ENCODE measurements around the gene QKI.

Gene QKI

DNA sequence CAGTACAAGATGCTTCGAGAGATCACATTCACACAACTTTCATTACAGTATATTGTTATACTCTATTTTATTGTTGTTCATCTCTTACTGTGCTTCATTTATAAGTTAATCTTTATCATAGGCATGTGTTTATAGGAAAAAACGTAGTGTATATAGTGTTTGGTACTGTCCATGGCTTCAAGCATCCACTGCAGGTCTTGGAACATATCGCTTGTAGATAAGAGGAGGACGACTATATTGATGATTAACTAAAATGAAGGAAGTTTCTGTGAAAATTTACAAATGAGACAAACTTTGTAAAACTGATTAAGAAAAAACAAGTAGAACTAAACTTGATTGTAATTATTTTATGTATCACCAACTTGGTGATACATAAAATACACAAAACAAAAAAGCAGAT lies 98.5 kb downstream of the QKI start:
- TF ChIP-seq CTCF (IDR thresholded peaks at IDR 0.05; ENCODE audit: borderline replicate concordance, insufficient read depth, low read depth, low read length): no peak
- no peak overlapping the region for H3K4me3 ChIP-seq (ENCODE audit: low read depth, low read length)

DNA sequence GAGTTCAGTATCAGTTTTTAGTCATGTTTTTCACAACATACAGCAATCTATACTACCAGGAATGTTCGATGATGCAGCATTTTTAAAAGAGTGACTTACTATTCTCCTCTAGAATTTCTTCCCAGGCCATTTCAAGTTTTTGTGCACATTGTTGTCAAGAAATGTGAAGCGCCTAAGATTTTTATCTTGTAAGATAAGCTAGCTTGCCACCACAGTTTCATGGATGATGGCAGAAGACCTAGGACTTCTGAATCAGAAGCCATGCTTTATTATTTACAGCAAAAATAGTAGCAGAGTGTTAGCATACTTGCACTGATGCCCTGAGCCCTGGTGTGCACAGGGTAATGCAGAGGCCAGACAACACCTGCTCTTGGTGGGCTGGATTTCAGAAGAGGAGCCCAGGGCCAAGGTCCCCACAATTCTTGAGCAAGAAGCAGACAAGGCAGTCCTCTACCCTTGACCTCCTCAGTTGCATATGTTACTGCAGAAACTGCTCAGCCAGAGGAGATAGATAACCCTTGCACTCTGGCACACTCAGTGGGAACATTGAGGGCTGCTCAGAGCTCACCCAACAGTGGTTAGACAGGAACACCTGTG lies 99.2 kb downstream of the QKI start:
- TF ChIP-seq CTCF (IDR thresholded peaks at IDR 0.05; ENCODE audit: borderline replicate concordance, insufficient read depth, low read depth, low read length): no peak
- no peak overlapping the region for H3K4me3 ChIP-seq (ENCODE audit: low read depth, low read length)

DNA sequence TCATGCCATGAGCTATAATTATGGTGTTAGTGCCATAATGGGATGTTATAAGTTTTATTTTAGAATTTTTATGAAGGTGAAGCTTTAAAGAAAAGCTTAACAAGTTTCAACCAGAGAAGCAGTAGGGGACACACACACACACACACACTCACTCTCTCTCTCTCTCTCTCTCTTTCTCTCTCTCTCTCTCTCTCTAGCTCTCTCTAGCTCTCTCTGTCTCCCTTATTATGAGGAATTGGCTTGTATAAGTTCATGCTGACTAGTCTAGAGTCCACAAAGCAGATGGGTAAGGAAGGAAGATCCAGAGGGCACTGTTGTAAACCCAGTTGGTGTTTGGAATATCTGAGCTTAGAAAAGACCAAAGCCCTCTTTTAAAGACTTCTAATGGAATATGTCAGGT lies 102.4 kb downstream of the QKI start:
- H3K4me3 ChIP-seq (ENCODE audit: low read depth, low read length): no peak overlapping the region
- TF ChIP-seq CTCF (IDR thresholded peaks at IDR 0.05; ENCODE audit: borderline replicate concordance, insufficient read depth, low read depth, low read length): no peak

DNA sequence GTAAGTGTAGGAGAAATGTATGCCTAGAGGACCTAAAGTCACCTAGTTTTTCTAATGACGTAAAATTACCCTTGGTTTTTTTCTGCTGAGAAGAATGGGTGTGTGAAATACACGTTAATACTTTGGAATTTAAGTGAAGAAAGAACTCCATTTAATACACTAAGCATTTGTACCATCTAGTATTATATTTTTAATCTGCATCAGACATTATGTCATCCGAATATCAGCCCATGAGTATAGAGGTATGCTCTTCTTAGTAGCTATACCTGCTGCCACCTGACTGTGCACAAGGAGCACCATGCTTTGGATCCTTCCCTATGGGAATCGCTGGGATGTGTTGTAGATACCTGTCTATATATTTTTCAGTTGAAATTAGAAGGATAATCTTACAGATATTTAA lies 106.4 kb downstream of the QKI start:
- no peak overlapping the region for H3K4me3 ChIP-seq (ENCODE audit: low read depth, low read length)
- TF ChIP-seq CTCF (IDR thresholded peaks at IDR 0.05; ENCODE audit: borderline replicate concordance, insufficient read depth, low read depth, low read length): no peak

- no peak for TF ChIP-seq CTCF (IDR thresholded peaks at IDR 0.05; ENCODE audit: borderline replicate concordance, insufficient read depth, low read depth, low read length)
- no peak overlapping the region for H3K4me3 ChIP-seq (ENCODE audit: low read depth, low read length)
Observed at GRCh38 chr6:163522033-163522432, 107.5 kb downstream of the QKI start.

- no peak overlapping the region for H3K4me3 ChIP-seq (ENCODE audit: low read depth, low read length)
- TF ChIP-seq CTCF (IDR thresholded peaks at IDR 0.05; ENCODE audit: borderline replicate concordance, insufficient read depth, low read depth, low read length): no peak
Observed at GRCh38 chr6:163525926-163526325, 111.4 kb downstream of the QKI start.

DNA sequence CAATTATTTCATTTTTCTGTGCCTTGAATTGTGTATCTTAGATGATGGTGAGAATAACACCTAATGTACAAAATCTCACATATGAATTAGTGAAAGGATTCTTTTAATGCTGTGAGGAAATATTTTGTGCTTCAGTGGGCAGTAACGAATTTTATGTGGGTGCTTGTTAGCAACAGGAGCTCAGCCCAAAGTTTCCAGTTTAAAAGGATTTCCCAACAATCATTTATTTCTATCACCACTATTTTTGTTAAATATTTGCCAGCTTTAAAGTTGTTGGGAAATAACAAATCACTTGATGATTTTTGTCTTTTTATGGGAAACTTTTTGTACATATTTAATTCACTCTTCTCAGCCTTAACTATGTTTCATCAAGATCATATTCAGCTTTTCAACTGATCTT lies 111.8 kb downstream of the QKI start:
- no peak for TF ChIP-seq CTCF (IDR thresholded peaks at IDR 0.05; ENCODE audit: borderline replicate concordance, insufficient read depth, low read depth, low read length)
- H3K4me3 ChIP-seq (ENCODE audit: low read depth, low read length): no peak overlapping the region
